ENCODE results near the gene PRR33.

DNA sequence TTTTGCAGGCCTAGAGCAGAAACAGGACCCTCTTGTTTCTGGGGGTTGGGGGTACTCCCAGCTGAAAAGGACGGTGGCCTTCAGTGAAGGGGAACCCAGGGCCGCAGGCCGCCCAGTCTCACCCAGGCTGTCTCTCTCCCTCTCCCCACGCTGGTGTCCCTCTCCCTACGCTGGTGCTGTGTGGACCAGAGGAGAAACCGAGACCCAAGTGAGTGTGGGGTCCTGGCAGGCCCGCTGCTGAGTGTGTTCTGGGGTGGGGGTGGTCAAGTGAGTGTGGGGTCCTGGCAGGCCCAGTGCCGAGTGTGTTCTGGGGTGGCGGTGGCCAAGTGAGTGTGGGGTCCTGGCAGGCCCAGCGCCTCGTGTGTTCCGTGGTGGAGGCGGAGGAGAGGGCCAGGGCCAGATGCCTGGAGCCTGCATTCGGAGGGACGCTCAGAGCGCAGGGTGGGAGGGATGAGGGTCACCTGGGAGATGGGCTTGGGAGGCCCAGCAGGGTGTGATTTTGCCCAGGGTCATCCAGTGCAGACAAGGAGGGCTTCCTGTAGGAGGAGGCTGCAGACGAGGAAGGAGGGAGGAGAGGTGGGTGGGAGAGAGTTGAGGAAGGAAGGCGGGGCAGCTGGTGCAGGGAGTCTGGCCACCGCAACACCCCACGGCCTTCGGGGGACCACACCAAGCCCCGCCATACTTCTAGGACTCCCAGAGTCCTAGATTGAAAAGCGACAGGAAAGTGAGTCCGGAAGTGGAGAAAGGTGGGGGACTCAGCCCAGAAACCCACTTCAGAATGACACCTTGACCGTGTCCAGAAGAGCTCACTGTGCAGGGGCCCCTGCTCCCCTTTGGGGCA lies 38.1 kb upstream of the PRR33 start:
- TF ChIP-seq POLR2A (IDR thresholded peaks at IDR 0.05) (no peak), EP300 (IDR thresholded peaks at IDR 0.05) (no peak)
- TF ChIP-seq, protein P1, sequence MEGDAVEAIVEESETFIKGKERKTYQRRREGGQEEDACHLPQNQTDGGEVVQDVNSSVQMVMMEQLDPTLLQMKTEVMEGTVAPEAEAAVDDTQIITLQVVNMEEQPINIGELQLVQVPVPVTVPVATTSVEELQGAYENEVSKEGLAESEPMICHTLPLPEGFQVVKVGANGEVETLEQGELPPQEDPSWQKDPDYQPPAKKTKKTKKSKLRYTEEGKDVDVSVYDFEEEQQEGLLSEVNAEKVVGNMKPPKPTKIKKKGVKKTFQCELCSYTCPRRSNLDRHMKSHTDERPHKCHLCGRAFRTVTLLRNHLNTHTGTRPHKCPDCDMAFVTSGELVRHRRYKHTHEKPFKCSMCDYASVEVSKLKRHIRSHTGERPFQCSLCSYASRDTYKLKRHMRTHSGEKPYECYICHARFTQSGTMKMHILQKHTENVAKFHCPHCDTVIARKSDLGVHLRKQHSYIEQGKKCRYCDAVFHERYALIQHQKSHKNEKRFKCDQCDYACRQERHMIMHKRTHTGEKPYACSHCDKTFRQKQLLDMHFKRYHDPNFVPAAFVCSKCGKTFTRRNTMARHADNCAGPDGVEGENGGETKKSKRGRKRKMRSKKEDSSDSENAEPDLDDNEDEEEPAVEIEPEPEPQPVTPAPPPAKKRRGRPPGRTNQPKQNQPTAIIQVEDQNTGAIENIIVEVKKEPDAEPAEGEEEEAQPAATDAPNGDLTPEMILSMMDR (IDR thresholded peaks at IDR 0.05), result no peak
